GM12878 (cell line): ENCODE data around the gene MICAL3. TPM values are rescaled to one million over a fixed set of nuclear protein-coding genes. Genes with fewer than 3 reads are reported as not detected.
A peak's percentile ranks its signal among the peaks of the same experiment; 100 is the strongest.

Experiments
- GATAD2B ChIP-seq: fragments of 450-650 bp; conservative IDR thresholded peaks from 2 replicates; pipeline ENCODE4 v1.6.1; 2017; ENCODE audit warnings: low read depth, mild to moderate bottlenecking, moderate library complexity
- HDAC2 ChIP-seq: fragments of 200-600 bp; sonication (generic); IDR thresholded peaks from 2 replicates; pipeline ENCODE4 v1.6.1; 2017
- POLR2A ChIP-seq: IDR thresholded peaks from 2 replicates; pipeline ENCODE4 v1.6.1; 2011; ENCODE audit warnings: low read depth, mild to moderate bottlenecking, low read length
- SUPT20H ChIP-seq: IDR thresholded peaks from 2 replicates; pipeline ENCODE4 v1.6.1; 2011; ENCODE audit warnings: low read depth, mild to moderate bottlenecking, low read length, moderate library complexity, borderline replicate concordance; ENCODE audit not compliant: control insufficient read depth
- polyA plus RNA-seq, 11 experiments: library from polyadenylated mRNA; depleted of rRNA in 4 of 11; unstranded in 6 of 11; stranded (reverse) in 5 of 11; fragments of >200 nt; fragmentation: Nextera tagmentation in 4 of 11; fragmentation: Illumina TruSeq in 1 of 11; extraction: Ambion mirVana in 4 of 11; extraction: Trizol in 1 of 11; gene quantifications; 1 replicate in 1 of 11; 2 replicates in 10 of 11; pipeline versions ENCODE4 v1.2.1 to v1.2.3, GENCODE V29; 2011 to 2016; ENCODE audit warnings: inconsistent platforms in 2 of 11, missing spikeins in 2 of 11, low read depth in 1 of 11
- total RNA-seq, 4 experiments: library from RNA; depleted of rRNA in 3 of 4; stranded (reverse); fragments of >200 nt in 3 of 4; fragmentation: Illumina TruSeq in 1 of 4; extraction: Trizol in 1 of 4; gene quantifications; 2 replicates each; pipeline versions ENCODE4 v1.2.1 to v1.2.3, GENCODE V29; 2013 to 2021
- TF ChIP-seq, protein P1 (sequence below): fragments of 150-350 bp; IDR thresholded peaks from 2 replicates; pipeline ENCODE4 v1.6.1; 2016; ENCODE audit warnings: low read depth, low read length

MICAL3 gene
- total and polyA plus RNA-seq, 10 of the 15 experiments (the other 5 are each of a cell fraction or from before 2014, with no cell fraction given): 2.6 to 92.2 (median 24.0) TPM

DNA sequence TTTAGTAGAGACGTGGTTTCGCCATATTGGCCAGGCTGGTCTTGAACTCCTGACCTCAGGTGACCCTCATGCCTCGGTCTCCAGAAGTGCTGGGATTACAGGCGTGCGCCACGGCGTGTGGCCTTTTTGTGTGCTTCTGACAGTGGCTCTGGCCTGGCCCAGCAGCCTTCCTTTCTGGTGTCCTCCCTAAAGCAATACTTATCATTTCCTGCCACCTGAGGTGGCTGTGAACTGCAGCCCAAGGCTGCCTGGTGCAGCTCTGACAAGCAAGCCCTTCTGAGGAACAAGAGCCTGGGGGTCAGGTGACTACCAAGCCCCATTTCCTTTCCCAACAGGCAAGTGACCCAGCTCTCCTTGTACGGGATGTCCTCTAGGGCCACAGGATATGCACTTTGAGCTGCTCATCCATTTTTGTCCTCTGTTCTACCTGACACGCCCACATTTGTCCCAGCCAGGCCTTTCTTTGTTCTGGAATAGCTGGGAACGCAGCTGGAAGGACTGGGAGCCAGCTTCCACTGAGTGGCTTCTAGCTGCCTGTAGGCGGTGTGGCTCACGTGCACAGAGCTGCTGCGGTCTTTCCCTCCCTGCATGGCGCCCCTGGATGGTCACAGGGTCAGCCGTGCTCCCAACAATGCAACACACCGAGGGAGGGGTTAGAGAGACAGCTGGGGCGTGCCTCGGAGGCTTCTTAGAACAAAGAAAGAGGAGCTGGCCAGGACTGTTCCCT is 237.8 kb downstream of the MICAL3 start (continued):
- TF ChIP-seq, protein P1, sequence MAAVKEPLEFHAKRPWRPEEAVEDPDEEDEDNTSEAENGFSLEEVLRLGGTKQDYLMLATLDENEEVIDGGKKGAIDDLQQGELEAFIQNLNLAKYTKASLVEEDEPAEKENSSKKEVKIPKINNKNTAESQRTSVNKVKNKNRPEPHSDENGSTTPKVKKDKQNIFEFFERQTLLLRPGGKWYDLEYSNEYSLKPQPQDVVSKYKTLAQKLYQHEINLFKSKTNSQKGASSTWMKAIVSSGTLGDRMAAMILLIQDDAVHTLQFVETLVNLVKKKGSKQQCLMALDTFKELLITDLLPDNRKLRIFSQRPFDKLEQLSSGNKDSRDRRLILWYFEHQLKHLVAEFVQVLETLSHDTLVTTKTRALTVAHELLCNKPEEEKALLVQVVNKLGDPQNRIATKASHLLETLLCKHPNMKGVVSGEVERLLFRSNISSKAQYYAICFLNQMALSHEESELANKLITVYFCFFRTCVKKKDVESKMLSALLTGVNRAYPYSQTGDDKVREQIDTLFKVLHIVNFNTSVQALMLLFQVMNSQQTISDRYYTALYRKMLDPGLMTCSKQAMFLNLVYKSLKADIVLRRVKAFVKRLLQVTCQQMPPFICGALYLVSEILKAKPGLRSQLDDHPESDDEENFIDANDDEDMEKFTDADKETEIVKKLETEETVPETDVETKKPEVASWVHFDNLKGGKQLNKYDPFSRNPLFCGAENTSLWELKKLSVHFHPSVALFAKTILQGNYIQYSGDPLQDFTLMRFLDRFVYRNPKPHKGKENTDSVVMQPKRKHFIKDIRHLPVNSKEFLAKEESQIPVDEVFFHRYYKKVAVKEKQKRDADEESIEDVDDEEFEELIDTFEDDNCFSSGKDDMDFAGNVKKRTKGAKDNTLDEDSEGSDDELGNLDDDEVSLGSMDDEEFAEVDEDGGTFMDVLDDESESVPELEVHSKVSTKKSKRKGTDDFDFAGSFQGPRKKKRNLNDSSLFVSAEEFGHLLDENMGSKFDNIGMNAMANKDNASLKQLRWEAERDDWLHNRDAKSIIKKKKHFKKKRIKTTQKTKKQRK: no peak
- TF ChIP-seq GATAD2B: no peak
- TF ChIP-seq SUPT20H: no peak
- TF ChIP-seq HDAC2: no peak
- TF ChIP-seq POLR2A: peak; percentile 28; the same call in 1 of the 2 replicates
